Thoracic aorta (tissue), 2 donors: ENCODE measurements around the gene BORCS6. TPM values are rescaled to one million over a fixed set of nuclear protein-coding genes. Genes with fewer than 3 reads are reported as not detected.
"Not testable (repeated sequence)": the region's sequence is repeated elsewhere in the genome, so short reads cannot be mapped to it uniquely, and the experiment has no call there.

Source experiments
- ATAC-seq: fragments of 150-250 bp; one replicate; pipeline ENCODE4 v1.8.0; 2017; ENCODE audit warnings: low read depth; ENCODE audit not compliant: insufficient number of reproducible peaks, low FRiP score
- DNase-seq: peaks from one replicate; pipeline ENCODE4 v3.0.0-alpha.2; 2020; ENCODE audit warnings: low spot score
- H3K27ac ChIP-seq, 2 donors: fragments of 200-600 bp; sonication (generic); 1 replicate in 1 of 2; 2 replicates in 1 of 2; pipeline ENCODE4 v1.5.1; 2016; ENCODE audit warnings: mild to moderate bottlenecking in 2 of 2, moderate library complexity in 2 of 2
- H3K27me3 ChIP-seq: fragments of 200-600 bp; sonication (generic); replicated peaks from 2 replicates; pipeline ENCODE4 v1.6.0; 2016; ENCODE audit warnings: mild to moderate bottlenecking; ENCODE audit not compliant: insufficient read depth
- H3K36me3 ChIP-seq: fragments of 200-600 bp; sonication (generic); one replicate; pipeline ENCODE4 v1.5.1; 2016
- H3K4me1 ChIP-seq, 2 donors: fragments of 200-600 bp; sonication (generic); 1 replicate in 1 of 2; 2 replicates in 1 of 2; pipeline versions ENCODE4 v1.5.1 to v1.6.0; 2016; ENCODE audit warnings: low read depth in 2 of 2, mild to moderate bottlenecking in 1 of 2; ENCODE audit not compliant: control insufficient read depth in 1 of 2
- H3K4me3 ChIP-seq: fragments of 200-600 bp; sonication (generic); 2 replicates; pipeline ENCODE4 v1.5.1; 2016; ENCODE audit warnings: mild to moderate bottlenecking
- H3K9me3 ChIP-seq: fragments of 200-600 bp; sonication (generic); 2 replicates; pipeline ENCODE4 v1.5.1; 2016
- total RNA-seq, 2 donors: library from RNA; depleted of rRNA; stranded (reverse); fragments of >200 nt; gene quantifications; one replicate each; pipeline versions ENCODE4 v1.1.0 to v1.2.3, GENCODE V29; 2016
- TF ChIP-seq, protein P1 (sequence below): fragments of 200-600 bp; sonication (generic); IDR thresholded peaks from one replicate; pipeline ENCODE4 v1.5.1; 2019; ENCODE audit warnings: antibody characterized with exemption

BORCS6 gene
- total RNA-seq, 2 donors from 2014 or later = 11.9 to 13.8 TPM

DNA sequence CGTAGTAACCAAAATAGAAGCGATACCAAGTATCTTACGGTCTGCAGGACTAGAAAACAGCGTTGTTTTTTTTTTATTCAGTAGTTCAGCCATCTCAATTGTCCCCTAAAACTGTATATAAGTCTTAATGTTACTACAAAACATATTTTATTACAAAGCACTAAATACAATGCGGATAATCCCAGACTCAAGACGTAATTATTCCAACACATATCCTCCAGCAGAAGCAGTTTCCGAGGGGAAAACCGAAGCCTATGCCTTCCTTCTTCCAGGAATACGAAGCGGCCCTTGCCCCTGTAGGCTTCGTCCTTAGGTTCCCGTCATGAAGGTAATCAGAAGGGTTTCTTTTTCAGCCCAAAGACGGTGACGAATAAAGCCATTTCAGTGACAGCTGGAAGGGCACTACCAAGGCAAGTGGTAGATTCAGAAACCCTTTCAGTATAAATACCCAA, 16.1 kb downstream of the BORCS6 start:
- H3K27ac ChIP-seq = peak overlapping the region; percentile 88 to 95
- no peaks in the 10 kb centered on the region for H3K27me3 ChIP-seq
- TF ChIP-seq, protein P1, sequence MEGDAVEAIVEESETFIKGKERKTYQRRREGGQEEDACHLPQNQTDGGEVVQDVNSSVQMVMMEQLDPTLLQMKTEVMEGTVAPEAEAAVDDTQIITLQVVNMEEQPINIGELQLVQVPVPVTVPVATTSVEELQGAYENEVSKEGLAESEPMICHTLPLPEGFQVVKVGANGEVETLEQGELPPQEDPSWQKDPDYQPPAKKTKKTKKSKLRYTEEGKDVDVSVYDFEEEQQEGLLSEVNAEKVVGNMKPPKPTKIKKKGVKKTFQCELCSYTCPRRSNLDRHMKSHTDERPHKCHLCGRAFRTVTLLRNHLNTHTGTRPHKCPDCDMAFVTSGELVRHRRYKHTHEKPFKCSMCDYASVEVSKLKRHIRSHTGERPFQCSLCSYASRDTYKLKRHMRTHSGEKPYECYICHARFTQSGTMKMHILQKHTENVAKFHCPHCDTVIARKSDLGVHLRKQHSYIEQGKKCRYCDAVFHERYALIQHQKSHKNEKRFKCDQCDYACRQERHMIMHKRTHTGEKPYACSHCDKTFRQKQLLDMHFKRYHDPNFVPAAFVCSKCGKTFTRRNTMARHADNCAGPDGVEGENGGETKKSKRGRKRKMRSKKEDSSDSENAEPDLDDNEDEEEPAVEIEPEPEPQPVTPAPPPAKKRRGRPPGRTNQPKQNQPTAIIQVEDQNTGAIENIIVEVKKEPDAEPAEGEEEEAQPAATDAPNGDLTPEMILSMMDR = no peak
- no peak for ATAC-seq
- H3K36me3 ChIP-seq = no peaks in the 10 kb centered on the region
- H3K4me3 ChIP-seq = peak overlapping the region; percentile 67
- DNase-seq = no peak
- H3K4me1 ChIP-seq = peaks cover 19 to 27% of the 10 kb centered on the region in 2 donors
- no peaks in the 10 kb centered on the region for H3K9me3 ChIP-seq

DNA sequence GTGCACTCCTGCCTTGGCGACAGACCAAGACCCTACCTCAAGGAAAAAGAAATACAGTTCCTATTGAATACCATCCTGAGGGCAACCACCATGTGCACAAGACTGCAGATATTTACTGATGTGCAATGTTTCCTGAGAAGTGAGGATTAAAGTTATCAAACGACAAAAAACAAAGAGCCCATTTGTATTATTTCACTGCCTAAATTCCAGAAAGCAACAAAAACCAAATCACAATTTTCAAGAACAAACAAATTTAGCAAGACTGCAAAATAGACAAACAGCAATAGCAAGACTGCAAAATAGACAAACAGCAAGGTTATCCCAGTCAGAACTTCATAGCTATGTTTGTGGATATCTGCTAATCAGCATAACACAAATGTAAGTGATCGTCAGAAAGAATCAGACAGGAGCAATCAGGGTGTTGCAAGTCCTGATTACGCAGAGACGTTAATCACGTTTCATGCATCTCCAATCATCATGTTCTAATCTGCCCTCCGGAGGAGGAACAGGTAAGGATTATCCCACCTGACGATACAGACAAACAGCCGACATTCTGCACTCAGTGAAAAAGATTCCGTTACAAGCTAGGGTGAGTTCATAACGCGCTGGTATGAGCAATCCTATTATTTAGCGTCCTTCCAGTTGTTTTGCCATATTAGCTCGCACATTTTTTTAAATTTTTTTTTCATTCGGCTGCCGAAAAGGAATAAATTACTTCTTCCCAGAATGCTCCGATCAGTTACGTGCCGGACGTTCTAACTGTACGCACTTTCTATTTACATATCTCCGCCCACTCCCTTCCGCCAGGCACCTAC, 16.7 kb downstream of the BORCS6 start:
- ATAC-seq (peak; percentile 75), DNase-seq (no peak)
- H3K27me3 ChIP-seq = no peaks in the 10 kb centered on the region
- peaks cover 19 to 27% of the 10 kb centered on the region in 2 donors for H3K4me1 ChIP-seq
- H3K9me3 ChIP-seq = no peaks in the 10 kb centered on the region
- TF ChIP-seq, protein P1 = no peak
- H3K36me3 ChIP-seq = no peaks in the 10 kb centered on the region
- H3K27ac ChIP-seq = peak overlapping the region; percentile 88 to 95
- peak overlapping the region; percentile 67 for H3K4me3 ChIP-seq

DNA sequence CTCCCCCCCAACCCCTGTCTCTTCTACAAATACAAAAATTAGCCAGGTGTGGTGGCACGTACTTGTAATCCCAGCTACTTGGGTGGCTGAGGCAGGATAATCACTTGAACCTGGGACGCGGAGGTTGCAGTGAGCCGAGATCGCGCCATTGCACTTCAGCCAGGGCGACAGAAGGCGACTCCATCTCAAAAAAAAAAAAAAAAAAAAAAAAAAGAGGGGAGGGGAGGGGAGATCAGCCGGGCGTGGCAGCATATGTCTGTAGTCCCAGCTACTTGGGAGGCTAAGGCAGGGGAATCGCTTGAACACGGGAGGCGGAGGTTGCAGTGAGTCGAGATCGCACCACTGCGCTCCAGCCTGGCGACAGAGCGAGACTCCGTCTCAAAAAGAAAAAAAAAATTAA, 19.8 kb downstream of the BORCS6 start:
- H3K27me3 ChIP-seq, H3K4me3 ChIP-seq, H3K36me3 ChIP-seq, H3K9me3 ChIP-seq, H3K27ac ChIP-seq, DNase-seq, ATAC-seq: not testable (repeated sequence)
- peaks cover 6 to 12% of the 10 kb centered on the region in 2 donors for H3K4me1 ChIP-seq

DNA sequence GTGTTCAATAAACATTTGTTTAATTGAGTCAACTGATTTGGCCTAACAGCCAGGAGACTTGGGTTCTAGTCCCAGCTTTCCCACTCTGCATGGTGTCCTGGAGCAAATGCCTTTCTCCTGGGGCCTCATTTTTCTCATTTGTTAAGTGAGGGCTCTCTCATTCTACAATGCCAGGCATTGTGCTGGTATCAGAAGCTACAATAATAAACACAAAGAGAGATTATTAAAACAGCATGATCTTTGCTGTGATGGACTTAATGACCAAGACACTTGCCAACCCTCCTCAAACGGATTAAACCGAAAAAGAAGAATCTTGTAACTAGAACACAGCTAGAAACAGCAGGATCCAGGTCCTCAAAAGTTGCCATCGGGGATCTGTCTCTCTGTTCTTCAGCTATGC, 22.5 kb downstream of the BORCS6 start:
- TF ChIP-seq, protein P1 = no peak
- Histone ChIP-seq H3K36me3 (no peaks in the 10 kb centered on the region), H3K27ac (no peak overlapping the region), H3K27me3 (no peaks in the 10 kb centered on the region), H3K9me3 (no peaks in the 10 kb centered on the region), H3K4me3 (no peak overlapping the region), H3K4me1 (peaks cover 14 to 16% of the 10 kb centered on the region in 2 donors)
- no peak for DNase-seq
- no peak for ATAC-seq

DNA sequence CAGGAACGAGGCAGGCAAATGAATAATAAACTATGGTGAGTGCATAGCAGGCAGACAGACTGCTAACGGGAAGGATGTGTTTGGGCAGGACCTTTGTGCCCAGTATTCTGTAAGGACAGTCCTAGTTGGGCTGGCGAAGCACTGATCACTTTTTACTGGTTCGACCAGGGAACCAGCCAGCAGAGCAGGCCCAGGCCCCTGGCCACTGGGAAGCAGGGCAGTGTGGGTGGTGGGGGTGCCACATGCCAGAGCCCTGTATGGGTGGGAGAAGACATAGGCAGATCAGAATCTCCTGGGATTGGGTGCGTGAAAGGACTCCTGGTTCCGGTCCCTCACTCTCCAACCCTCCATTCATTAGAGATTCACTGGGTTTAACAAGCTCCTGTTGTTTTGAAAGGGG, 23.2 kb downstream of the BORCS6 start:
- Histone ChIP-seq H3K9me3 (no peaks in the 10 kb centered on the region), H3K4me1 (peaks cover 18 to 20% of the 10 kb centered on the region in 2 donors), H3K36me3 (no peaks in the 10 kb centered on the region), H3K27ac (no peak overlapping the region), H3K4me3 (no peak overlapping the region), H3K27me3 (no peaks in the 10 kb centered on the region)
- DNase-seq (no peak), ATAC-seq (no peak)
- TF ChIP-seq, protein P1 = no peak
